GM12878 (cell line): ENCODE data around the gene MEIOSIN. TPM values are rescaled to one million over a fixed set of nuclear protein-coding genes. Genes with fewer than 3 reads are reported as not detected.

Experiments
- ATF7 ChIP-seq: fragments of 450-650 bp; IDR thresholded peaks from 2 replicates; pipeline ENCODE4 v1.6.1; 2016; ENCODE audit warnings: low read depth, mild to moderate bottlenecking
- CREB1 ChIP-seq: IDR thresholded peaks from 2 replicates; pipeline ENCODE4 v1.6.1; 2012; ENCODE audit warnings: low read depth, mild to moderate bottlenecking, inconsistent platforms
- HSF1 ChIP-seq: fragments of 150-350 bp; IDR thresholded peaks from 2 replicates; pipeline ENCODE4 v1.6.1; 2014; ENCODE audit warnings: mild to moderate bottlenecking, low read depth, low read length
- KAT2A ChIP-seq: conservative IDR thresholded peaks from 2 replicates; pipeline ENCODE4 v1.6.1; 2011; ENCODE audit warnings: low read depth, low read length; ENCODE audit not compliant: control insufficient read depth
- MEF2A ChIP-seq: IDR thresholded peaks from 2 replicates; pipeline ENCODE4 v1.6.1; 2011; ENCODE audit warnings: low read depth, mild to moderate bottlenecking, low read length, moderate library complexity; ENCODE audit not compliant: insufficient read depth
- POLR2A ChIP-seq: IDR thresholded peaks from 2 replicates; pipeline ENCODE4 v1.6.1; 2011; ENCODE audit warnings: low read depth, mild to moderate bottlenecking, low read length
- SIN3A ChIP-seq: IDR thresholded peaks from 2 replicates; pipeline ENCODE4 v1.6.1; 2012; ENCODE audit warnings: low read depth, low read length, improper control_type of control experiment
- SKIL ChIP-seq: fragments of 450-650 bp; IDR thresholded peaks from 2 replicates; pipeline ENCODE4 v1.6.1; 2017; ENCODE audit warnings: mild to moderate bottlenecking, low read depth, inconsistent platforms; ENCODE audit not compliant: poor library complexity, severe bottlenecking
- SREBF2 ChIP-seq: IDR thresholded peaks from 2 replicates; pipeline ENCODE4 v1.6.1; 2012; ENCODE audit warnings: mild to moderate bottlenecking, low read length
- ZBED1 ChIP-seq: IDR thresholded peaks from 2 replicates; pipeline ENCODE4 v1.6.1; 2016; ENCODE audit warnings: borderline replicate concordance
- ZBTB40 ChIP-seq: fragments of 450-650 bp; IDR thresholded peaks from 2 replicates; pipeline ENCODE4 v1.6.1; 2016; ENCODE audit warnings: mild to moderate bottlenecking, moderate library complexity, borderline replicate concordance
- polyA plus RNA-seq, 11 experiments: library from polyadenylated mRNA; depleted of rRNA in 4 of 11; unstranded in 6 of 11; stranded (reverse) in 5 of 11; fragments of >200 nt; fragmentation: Nextera tagmentation in 4 of 11; fragmentation: Illumina TruSeq in 1 of 11; extraction: Ambion mirVana in 4 of 11; extraction: Trizol in 1 of 11; gene quantifications; 1 replicate in 1 of 11; 2 replicates in 10 of 11; pipeline versions ENCODE4 v1.2.1 to v1.2.3, GENCODE V29; 2011 to 2016; ENCODE audit warnings: inconsistent platforms in 2 of 11, missing spikeins in 2 of 11, low read depth in 1 of 11
- total RNA-seq, 4 experiments: library from RNA; depleted of rRNA in 3 of 4; stranded (reverse); fragments of >200 nt in 3 of 4; fragmentation: Illumina TruSeq in 1 of 4; extraction: Trizol in 1 of 4; gene quantifications; 2 replicates each; pipeline versions ENCODE4 v1.2.1 to v1.2.3, GENCODE V29; 2013 to 2021

MEIOSIN gene
- total and polyA plus RNA-seq, 10 of the 15 experiments (the other 5 are each of a cell fraction or from before 2014, with no cell fraction given): 0.05 to 0.66 (median 0.14) TPM; not detected in 4

GRCh38 chr19:45791744-45792469, 58.7 kb downstream of the MEIOSIN start (continued):
- TF ChIP-seq ZBTB40: no peak
- TF ChIP-seq HSF1: no peak
- TF ChIP-seq ZBED1: no peak
- no peak for TF ChIP-seq SREBF2
- no peak for TF ChIP-seq ATF7
- TF ChIP-seq SKIL: no peak
- TF ChIP-seq KAT2A: no peak
- TF ChIP-seq SIN3A: no peak
- TF ChIP-seq CREB1: 0 out of 2 replicates have a peak, but pooled peaks have one; percentile 25
- TF ChIP-seq MEF2A: no peak
- TF ChIP-seq POLR2A: no peak
